Fibroblast of skin of abdomen (primary cell): ENCODE data around the gene ARPC5L.
"Not testable (repeated sequence)": the region's sequence is repeated elsewhere in the genome, so short reads cannot be mapped to it uniquely, and the experiment has no call there.

Experiments used
- DNase-seq: peaks from one replicate; pipeline ENCODE4 v3.0.0-alpha.2; 2013

ARPC5L gene

DNA sequence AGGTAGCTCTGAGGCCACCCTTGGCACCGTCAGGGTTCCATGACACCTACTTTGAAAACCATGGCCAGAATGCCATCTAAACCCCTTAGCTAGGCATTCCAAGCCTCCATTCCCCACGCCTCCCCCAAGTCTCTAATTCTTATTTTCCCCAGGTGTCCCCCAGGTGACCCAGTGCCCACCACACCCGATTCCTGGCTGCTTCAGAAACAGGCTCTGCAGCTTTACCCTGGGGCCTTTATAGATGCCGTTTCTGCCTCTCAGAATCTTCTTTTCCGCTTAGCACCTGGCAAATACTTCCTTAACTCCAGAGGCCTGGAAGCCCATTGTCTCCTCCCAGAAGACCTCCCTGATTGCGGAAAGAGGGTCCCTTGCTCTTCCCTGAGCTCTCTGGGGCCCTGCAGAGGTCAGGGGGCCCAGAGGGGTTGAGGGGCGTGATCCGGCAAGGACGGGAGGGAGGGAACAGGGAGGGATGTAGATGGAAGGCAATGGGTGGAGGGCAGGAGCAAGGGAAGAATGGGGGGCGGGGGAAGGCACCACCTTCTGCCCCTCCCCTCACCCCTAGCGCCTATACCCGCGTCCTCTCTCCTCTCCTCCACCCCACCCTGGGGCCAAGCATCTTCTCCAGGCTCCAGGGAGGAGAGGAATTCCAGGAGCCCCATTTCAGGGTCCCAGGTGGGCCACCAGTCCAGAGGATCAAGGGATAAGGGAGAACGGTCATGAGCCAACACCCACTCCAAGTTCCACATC, 20.7 kb upstream of the ARPC5L start:
- no peak for DNase-seq

DNA sequence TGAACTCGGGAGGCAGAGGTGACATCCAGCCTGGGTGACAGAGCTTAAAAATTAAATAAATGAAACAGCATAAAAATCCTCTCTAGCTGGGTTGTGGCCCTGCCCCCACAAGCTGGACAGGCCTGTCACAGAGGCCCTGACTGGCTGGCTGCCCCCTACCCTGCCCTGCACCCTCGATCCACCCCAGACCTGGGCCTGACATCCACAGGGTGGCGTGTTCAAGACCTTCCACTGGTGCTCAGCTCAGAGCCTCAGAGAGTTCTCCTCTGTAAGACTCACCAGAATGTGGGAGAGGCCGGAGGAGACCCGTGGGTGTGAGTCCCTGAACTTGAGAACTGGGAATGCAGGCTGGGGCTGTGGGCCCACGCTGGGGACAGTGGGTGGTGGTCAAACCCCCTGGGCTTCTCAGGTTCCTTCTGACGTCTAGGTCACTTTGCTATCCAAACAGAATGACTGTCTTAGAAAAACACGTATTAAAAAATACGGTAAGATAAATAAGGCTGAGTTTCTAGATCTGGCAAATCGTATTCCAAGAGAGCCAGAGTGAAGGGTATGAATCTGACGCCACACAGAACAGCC, 18.4 kb upstream of the ARPC5L start:
- DNase-seq: no peak

DNA sequence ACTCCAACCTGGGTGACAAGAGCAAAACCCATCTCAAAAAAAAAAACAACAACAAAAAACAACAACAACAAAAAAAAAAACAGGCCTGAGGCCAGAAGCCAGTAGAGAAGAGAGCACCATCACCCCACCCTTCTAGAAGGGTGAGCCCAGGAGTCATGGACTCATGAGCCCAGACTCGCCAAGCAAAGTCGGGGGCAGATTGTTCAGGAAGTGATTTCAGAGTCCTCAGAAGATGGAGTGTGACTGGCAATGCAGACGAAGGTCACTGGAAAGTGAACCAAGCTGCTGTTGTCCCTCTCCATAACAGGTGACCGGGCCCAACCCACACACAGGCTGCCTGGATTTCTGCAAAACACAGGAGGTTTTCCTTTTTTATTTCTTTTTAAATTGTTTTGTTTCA, 17.6 kb upstream of the ARPC5L start:
- no peak for DNase-seq

DNA sequence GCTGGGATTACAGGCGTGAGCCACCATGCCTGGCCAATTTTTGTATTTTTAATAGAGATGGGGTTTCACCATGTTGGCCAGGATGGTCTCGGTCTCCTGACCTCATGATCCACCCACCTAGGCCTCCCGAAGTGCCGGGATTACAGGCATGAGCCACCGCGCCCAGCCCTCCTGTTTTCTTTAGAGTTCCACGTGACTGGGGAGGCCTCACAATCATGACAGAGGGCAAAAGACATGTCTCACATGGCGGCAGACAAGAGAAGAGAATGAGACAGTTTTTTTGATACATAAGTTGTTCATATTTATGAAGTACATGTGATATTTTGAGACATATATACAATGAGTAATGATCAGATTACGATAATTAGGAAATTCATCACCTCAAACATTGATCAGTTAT, 15.5 kb upstream of the ARPC5L start:
- not testable (repeated sequence) for DNase-seq

DNA sequence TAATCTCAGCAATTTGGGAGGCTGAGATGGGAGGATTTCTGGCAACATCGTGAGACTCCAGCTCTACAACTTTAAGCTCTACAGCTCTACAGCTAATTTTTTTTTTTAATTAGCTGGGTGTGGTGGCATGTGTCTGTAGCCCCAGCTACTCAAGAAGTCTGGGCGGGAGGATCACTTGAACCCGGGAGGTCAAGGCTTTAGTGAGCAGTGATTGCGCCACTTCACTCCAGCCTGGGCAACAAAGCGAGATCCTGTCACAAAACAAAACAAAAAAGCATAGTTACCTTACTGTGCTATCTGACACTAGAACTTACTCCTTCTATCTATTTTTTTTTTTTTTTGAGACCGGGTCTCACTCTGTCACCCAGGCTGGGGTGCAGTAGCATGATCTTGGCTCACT, 15.0 kb upstream of the ARPC5L start:
- DNase-seq: no peak

DNA sequence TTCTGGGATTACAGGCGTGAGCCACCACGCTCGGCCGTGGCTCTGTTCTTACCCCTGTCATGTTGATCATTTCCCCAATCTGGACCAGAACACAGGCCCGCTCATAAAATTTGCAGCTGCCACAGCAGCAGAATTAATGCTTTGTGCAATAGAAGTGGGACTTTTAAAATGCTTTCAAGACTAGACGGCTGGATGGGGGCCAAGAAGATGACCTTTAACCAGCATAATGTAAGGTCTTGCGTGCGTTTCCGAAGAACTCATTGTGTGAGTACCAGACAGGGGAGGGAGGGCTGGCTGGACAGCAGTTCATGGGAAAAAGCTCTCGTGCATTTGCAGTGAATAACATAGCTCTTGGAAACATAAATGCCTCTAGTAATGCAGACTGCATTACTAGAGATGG, 12.1 kb upstream of the ARPC5L start:
- DNase-seq: peak; percentile 56

DNA sequence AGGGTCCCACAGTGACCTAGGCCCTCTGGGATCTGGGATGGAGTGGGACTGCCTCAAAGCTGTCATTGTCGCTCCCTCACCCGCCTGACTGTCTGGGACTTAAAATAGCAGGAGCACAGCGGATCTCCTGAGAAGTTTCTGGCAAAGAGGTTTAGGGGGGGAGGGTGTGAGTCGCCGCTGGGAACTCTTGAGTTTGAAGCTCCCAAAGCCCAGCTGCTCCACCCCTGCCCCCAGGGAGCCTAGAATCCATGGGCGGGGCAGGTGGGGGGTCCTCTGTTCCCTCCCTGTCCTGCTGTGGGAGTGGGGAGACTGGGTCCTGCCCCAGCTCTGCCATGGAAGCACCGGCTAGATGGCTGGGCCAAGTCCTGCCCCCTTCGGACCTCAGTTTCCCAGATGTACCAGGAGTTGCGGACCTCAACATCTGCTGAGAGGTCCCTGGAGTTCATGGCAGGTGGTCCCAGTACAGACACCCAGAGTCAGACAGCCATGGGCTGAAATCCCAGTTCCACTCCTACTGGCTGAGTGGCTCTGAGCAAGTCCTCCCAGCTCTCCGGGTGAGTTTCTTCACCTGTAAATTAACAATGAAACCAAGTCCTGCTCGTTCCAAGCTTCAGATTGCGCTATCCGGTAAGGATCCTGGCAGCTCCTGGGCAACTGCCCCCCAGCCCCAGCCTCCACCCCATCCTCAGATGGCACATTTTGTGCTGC, 9.7 kb upstream of the ARPC5L start:
- DNase-seq: no peak

- peak; percentile 59 for DNase-seq
These were observed 8.9 kb upstream of the ARPC5L start, which contains the start of gene WDR38 for GRCh38 chr9:124852829-124853531. Gene WDR38 (plus strand): TSS chr9:124853460. CDS start chr9:124853532, 72 bp downstream.

GRCh38 chr9:124853605-124854143, 8.3 kb upstream of the ARPC5L start:
- DNase-seq: no peak

DNA sequence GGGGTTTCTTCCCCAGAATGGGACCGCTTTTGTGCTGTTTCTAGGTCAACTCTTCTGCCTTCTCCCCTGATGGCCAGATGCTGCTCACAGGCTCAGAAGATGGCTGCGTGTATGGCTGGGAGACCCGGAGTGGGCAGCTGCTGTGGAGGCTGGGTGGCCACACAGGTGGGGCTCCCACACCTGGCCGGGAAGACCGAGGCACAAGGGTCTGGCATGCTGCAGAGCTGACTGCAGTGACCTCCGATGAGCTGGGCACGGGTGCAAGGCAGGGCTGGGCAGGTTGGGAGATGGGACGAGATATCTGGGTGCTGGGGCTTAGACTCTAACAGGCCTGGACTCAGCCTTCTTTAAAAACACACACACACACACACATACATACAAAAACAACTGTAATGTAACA, 7.8 kb upstream of the ARPC5L start:
- DNase-seq: no peak

DNA sequence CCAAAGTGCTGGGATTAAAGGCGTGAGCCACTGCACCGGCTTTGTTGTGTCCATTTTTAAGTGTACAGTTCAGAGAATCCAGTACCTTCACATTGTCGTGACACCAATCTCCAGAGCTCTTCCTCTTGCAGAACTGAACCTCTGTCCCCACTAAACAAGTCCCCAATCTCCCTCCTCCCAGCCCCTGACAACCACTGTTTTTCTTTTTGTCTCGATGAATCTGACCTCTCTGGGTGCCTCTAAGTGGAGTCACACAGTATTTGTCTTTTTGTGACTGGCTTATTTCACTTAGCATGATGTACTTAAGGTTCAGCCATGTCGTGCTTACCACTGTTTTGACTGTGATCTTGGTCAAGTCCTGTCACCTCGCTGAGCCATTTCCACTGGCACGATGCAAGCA, 7.1 kb upstream of the ARPC5L start:
- DNase-seq: no peak

GRCh38 chr9:124855566-124855943, 6.4 kb upstream of the ARPC5L start:
- DNase-seq: no peak

- DNase-seq: no peak
These were observed 5.8 kb upstream of the ARPC5L start for GRCh38 chr9:124855944-124856765.

DNA sequence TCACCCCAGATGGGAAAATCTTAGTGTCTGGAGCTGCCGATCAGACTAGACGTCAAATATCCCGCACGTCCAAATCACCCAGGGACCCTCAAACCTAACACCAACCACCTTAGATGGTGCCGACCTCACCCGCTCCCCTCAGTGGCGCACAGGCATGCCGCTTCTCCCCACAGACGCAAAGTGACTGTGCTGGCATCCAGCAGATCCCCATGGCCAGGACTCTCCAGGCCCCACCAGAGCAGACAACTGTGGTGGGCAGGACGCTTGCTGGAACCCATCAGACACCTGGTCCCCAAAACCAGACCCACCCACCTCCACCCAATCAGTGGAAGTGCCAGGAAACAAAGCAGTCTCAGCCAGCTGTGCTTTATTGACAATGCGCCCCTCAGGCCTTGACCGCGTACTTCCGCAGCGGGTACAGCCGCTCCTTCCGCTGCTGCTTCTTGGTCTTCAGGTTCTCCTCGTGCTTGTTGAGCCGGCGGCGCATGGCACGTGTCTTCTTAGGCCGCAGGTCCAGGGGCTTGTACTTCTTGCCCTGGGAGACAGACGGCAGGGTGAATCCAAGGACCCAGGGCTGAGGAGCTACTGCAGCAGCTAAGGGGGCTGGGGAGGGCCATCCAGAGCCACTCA, 4.3 kb upstream of the ARPC5L start:
- DNase-seq: no peak

DNA sequence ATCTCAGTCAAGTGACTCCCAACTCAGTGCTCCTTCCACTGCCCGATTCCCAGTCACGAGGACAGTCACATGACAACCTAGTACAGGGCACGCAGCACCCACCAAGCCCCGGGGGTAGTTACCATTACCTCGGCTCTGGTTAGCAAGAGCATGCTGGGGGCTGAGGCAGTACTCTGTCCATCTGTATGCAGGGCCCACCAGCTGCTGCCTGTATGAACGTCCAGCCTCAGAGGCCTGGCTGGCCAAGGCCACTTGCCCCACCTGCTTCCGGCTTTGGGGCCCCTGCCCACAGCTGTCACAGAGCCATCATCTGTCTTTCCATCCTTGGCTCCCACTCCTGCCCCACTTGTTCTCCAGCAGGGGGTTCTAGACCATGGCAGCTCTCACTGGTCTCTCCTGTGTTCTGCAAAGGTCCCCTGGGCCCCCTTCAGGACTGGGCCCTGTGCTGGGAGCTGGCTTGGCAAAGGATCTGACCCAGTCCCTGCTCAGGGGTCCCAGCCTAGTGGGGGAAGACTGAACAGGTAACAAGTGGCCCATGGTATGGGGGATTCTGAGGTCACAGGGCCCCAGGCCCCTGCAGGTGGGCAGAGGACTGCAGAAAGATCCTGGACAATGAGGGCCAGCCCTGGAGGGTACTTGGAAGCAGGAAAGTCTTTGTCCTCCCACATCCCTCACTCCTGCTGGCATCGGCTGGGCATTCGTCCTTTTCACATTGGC, 3.4 kb upstream of the ARPC5L start:
- no peak for DNase-seq

- no peak for DNase-seq
These were observed 1.9 kb upstream of the ARPC5L start for GRCh38 chr9:124859803-124860581.

- DNase-seq: no peak
These were observed 1.2 kb upstream of the ARPC5L start for GRCh38 chr9:124860582-124861341.

DNA sequence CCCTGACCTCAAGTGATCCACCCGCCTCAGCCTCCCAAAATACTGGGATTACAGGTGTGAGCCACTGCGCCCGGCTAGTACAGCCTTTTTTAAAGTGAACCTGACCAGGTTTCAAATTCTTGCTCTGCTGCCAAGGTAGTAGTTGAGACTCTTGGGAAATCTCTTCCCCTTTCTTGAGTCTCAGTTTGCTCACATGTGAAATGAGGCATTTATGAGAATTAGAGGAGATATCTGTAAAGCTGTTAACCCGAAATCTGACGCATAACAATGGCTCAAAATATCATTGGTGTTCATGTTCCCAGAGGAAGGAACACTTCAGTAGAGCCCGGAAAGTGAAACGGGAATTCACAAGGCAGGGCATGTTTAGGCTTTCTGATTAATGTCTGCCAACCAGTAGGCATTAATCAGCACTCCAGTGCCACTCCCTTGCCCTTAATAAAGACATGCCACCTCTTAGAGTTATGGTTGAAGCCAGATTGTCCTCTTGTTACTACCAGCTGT, 1.5 kb downstream of the ARPC5L start:
- DNase-seq: no peak
